NCI-H187 treated with DMSO at 0.1 percent for 48 hours (cell line): Measurements from ENCODE around the gene XRN2.
"Not testable (repeated sequence)": the region's sequence is repeated elsewhere in the genome, so short reads cannot be mapped to it uniquely, and the experiment has no call there.

Experiments
- DNase-seq: peaks from one replicate; lab custom pipeline; 2025; lab: John Stamatoyannopoulos, UW

XRN2 gene

DNA sequence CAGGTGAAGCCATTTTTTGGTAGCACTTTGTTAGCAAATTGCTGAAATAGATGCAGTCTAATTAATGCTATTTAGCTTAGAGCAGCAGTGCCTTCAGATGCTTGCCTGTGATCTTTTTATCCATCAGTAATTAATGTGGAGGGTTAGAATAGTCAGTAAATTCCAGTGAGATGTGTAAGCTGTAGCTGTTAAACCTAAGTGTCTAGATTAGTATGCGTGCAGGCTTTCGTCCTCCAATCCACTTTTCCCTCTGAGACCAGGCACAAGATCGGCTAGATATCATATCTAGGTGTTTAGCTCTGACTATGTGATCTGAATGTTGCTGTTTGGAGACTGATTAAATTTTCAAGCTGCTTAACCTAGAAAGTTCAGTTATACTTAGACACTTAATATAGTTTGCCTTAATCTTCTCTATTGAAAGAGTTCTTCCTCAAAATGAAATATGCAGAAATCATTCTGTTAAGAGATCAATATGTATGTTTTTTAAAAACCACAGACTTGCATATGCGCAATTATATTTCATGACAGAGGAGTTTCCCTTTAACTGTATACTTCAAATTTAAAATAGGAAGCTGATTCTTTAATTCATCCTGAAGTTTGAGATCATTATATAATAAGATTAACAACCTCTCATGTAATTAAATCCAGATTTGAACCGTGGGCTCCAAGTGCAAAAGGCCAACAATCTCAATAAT lies 41.2 kb downstream of the XRN2 start:
- DNase-seq = no peak

DNA sequence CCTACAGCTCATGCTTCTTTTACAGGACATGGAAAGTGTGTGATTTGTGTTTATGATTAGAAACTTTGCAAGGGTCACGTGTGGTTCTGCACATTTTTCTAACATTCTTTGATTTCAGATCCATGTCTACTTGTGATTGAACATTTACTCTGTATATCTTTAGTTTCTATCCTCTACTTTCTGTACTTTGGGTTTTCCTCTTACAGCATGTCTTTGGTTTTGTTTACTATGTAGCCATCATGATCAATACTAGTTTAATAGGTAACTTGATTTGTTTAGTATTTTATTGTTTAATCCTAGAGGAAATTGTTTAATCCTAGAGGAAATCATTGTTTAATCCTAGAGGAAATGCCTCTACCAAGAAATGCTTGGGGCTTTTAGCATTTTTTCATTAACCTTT lies 41.8 kb downstream of the XRN2 start:
- no peak for DNase-seq

DNA sequence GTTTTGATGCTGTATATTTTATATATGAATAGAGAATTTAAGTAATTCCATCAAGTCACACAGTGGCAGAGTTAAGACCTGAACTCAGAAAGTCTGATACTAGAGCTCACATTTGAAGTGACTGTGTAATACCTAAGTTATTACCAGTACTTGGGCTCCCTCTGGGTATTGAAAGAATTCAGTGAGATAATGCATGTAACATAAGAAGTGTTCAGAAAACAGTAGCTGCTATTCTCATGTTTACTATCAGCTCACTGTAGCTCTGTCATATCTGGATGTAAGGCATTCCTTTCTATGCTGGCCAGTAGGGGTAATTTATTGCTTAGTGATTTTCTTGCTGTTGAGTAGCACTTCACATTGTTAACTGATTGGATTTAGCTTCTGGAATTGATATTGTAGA lies 49.6 kb downstream of the XRN2 start:
- no peak for DNase-seq

DNA sequence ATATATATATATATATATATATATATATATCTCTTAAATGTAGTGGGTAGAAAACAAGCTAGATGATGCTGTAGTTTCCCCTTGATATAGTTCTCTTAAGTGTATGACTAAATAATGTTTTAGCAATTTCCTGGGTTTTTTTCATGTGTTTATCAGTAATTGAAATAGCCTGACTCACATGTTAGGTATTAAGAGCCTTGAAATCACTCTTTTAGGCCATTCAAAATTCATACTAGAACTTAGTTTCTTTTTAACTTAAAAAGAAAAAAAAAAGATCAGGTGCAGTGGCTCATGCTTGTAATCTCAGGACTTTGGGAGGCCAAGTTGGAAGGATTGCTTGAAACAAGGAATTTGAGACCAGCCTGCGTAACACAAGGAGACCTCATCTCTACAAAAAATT lies 50.1 kb downstream of the XRN2 start:
- DNase-seq = no peak

DNA sequence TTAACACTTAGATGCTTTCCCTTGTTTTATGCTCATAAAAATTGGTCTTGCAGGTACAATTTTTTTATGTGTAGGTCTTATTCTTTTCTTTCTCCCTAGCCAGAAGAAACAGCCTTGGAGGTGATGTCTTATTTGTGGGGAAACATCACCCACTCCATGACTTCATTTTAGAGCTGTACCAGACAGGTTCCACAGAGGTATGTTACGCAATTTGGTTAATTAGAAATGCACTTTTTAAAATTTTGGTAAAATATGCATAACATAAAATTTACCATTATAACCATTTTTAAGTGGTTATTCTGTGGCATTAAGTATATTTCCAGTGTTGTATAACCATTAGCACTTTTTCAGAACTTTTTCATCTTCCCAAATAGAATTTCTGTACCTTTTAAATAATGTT lies 52.9 kb downstream of the XRN2 start:
- DNase-seq = no peak

DNA sequence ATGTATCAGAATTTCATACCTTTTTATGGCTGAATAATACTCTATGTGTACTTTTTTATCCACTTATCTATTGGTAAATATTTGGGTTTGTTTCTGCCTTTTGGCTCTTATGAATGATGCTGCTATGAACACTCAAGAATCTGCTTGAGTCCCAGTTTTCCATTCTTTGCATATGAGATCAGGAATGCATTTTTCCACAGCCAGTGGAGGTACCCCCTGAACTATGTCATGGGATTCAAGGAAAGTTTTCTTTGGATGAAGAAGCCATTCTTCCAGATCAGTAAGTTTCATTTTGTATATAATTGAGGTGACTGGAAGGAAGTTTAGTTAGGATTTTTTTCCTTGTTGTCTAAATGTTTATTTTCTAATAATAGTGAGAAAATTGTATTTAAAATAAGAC lies 53.3 kb downstream of the XRN2 start:
- no peak for DNase-seq

DNA sequence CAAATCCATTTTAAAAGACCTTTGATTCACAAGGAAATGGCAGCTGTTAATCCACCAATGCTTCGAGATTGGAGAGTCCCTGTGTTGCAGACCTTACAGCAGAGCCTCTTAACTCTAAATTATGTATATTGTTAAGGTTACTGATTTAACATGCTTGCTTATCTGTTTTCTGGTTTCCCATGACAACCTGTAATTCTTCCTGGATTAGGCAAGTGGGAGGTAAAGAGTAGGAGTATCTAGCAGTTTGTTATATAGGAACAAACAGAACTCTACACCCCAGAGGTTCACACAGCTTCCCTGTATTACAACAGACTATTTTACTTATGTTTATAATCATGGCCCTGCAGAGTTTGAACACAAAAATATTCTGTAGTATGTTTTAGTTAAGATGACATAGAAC lies 54.7 kb downstream of the XRN2 start:
- DNase-seq = no peak

DNA sequence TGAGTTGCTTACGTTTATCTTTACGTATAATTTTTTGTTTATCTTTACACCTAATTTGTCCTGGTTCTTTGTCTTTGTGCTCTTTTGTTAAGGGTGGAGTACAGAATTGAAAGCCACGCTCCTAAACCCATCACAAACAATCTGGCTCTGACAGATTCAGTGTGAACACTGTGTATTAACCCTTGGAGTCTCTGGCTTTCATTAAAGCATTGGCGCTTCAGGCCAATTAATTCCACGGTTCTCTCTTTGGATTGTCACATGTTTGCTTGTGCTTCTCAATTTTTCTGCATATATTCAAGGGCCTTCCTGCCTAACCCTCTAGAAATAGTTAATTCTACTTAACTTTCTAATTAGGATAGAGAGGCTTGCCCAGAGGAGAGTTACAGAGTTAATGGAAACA lies 55.6 kb downstream of the XRN2 start:
- no peak for DNase-seq

DNA sequence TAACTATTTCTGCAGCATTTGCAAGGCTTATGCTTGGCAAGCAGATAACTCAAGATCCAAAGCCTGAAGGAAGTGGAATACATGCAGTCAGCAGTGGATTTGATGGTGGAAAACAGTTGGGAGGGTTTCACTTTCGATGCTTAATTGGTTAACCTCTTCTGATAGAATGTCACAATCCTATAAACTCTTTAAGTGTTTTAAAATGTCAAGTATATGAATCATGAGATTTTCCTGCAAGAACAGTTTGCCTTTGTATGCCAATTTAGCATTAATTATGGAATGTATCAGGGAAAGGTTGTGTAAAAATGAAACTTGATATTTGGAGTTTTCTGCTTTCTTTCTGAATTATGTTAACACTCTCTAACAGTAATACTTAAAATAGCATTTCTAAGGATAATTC lies 57.6 kb downstream of the XRN2 start:
- DNase-seq = no peak

DNA sequence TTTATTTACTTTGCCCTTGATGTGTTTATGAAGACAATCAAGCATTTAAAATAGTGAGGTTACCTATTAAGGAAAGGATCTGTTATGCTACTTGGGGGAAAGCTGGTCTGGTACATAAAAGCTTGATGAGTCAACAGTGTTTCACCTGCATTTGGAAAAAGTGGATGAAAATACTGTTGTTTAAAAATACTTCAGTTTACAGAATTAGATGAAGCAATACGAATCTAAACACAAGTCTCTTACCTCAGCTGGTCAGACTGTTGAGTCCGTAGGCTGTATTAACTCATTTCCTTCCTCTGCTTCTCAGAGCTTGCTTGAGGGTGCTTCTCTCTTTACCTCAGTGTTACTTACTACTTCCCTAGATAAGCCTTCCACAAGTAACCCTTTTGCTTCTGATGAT lies 58.1 kb downstream of the XRN2 start:
- DNase-seq = no peak

DNA sequence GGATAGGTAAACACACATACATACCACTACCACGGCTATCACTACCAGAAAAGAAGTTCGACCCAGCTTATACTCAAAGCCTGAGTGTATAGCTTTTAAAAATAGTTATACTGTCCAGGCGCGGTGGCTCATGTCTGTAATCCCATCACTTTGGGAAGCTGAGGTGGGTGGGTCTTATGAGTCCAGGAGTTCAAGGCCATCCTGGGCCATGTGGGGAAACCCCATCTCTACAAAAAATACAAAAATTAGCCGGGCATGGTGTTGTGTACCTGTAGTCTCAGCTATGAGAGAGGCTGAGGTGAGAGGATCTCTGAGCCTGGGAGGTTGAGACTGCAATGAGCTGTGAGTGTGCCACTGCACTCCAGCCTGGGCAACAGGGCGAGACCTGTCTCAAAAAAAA lies 61.3 kb downstream of the XRN2 start:
- no peak for DNase-seq

DNA sequence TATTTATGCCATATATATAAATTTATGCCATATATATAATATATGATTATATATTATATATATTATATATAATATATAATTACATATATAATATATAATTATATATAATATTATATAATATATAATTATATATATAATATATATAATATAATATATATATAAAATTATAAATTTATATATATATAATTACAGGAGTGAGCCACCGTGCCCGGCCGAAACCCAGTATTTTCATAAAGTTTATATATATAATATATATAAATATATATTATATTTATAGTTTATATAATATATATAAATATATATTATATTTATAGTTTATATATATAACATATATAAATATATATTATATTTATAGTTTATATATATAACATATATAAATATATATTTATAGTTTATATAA lies 62.6 kb downstream of the XRN2 start:
- no peak for DNase-seq

DNA sequence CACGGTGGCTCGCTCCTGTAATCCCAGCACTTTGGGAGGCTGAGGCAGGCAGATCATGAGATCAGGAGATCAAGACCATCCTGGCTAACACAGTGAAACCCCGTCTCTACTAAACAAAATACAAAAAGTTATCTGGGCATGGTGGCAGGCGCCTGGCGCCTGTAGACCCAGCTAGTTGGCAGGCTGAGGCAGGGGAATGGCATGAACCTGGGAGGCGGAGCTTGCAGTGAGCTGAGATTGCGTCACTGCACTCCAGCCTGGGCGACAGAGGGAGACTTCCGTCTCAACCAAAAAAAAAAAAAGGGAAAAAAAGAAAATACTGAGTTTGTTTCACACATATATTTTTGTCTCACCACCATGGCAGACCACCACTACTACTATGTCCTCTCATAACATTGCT lies 63.1 kb downstream of the XRN2 start:
- not testable (repeated sequence) for DNase-seq

DNA sequence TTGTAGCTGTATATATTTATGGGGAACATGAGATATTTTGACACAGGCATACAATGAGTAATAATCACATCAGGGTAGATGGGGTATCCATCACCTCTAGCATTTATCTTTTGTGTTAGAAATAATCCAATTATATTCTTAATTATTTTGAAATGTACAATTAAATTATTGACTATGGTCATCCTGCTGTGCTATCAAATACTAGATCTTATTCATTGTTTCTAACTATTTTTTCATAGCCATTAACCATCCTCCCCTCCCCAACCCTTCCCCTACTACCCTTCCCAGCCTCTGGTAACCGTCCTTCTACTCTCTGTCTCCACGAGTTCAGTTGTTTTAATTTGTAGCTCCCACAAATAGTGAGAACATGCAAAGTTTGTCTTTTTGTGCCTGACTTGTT lies 65.7 kb downstream of the XRN2 start:
- DNase-seq = no peak

DNA sequence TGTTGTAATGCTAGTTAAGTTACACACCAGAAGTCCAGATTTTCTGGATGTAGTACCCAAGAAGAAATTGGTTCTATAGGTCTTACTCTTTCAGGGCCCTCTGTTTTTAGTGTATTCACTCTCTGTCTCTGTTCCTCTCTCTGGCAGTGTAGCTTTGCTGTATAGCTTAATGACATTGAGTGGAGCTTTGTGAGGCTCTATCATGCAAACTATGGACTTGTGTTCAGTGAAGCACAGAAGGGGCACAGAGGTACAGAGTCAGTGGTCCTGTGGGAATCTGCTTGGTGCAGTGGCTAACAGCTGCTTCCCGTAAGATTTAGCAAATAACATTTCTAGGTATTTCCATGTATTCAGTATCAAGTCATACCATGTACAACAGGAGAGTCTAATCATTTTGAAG lies 68.1 kb downstream of the XRN2 start:
- DNase-seq = no peak

DNA sequence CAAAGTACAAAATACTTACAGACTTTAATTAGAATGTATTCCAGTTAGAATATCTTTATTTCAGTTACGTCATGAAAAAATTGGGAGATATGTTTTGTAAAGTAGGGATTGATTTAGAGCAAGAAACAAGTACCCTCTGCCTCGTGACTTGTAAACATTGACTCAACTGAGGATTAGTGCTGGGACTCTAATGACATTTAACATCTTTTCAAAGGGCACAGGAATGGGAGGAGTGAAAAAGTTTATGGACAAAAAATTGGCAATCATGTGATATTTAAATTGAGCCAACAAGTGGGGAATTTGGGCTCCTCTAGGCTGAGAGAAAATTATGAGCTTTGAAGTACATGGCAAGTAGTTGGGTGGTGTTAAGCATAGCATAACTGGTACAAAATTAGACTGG lies 68.9 kb downstream of the XRN2 start:
- DNase-seq = no peak

DNA sequence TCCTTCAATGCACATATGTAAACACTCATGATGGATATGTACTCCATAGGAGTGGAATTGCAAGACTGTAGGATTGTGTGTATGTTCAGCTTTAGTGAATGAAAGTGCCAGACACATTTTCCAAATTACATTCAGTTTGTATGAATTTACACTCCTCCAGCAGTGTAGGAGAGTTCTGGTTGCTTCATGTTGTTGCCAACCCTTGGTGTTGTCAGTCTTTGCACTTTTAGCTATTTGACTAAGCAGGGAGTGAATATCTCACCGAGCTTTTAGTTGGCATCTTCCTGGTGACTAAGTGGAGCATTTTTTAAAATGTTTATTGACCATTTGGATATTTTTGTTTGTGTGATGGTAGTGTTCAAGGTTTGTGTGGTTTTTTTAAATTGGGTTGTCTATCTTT lies 70.3 kb downstream of the XRN2 start:
- no peak for DNase-seq

DNA sequence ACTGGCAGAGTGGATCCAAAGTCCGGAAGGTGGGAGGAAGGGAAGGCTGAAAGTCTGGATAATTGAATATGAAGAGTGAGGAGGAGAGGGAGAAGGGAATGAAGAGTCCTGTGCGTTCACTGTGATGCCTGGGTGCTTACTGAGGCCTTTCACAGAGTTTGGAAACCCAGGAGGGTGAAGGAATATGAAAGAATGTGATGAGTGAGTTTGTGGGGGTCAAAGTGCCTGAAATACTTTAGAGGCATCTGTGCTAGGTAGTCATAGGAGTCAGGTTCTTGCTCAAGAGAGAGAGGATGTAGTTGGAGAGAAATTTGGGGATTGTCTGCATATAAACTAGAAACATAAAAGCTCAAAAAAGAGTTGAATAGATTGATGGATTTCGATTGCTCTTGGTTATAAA lies 73.5 kb downstream of the XRN2 start:
- no peak for DNase-seq

DNA sequence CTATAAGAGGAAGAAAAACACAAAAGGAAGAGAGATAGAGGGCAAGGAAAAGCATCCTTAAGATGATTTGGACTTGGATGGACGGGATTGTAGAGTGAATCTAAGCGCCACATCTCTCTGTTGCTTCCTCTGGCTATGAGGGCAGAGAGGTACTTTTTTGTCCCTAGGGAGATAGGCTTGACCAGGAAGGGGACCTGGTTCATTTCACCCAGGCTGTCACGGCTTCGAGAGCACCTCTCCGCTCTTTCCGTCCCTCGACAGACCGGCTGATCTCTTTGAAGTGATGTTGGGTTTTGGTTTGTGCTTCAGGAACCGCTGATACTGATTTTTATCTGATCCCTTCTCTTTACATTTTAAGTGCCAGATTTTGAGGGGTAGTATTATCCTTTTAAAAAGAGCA lies 74.6 kb downstream of the XRN2 start:
- DNase-seq = no peak

DNA sequence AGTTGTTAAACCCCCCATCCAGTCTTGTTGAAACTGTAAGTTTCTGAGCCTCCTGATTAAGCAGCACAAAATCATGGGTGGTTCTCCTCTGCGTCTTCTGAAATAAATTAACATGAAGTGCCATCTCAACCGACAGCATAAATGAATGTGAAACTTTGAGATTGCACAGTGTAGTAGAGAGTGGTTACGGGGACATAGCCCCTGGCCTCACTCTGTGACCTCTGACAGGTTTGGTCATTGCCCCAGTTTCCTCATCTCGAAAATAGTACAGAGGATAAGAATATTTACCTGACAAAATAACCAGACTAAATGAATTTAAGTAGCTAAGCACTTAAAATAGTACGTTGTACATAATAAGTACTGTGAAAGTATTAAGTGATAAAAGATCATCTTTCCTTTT lies 75.1 kb downstream of the XRN2 start:
- no peak for DNase-seq

DNA sequence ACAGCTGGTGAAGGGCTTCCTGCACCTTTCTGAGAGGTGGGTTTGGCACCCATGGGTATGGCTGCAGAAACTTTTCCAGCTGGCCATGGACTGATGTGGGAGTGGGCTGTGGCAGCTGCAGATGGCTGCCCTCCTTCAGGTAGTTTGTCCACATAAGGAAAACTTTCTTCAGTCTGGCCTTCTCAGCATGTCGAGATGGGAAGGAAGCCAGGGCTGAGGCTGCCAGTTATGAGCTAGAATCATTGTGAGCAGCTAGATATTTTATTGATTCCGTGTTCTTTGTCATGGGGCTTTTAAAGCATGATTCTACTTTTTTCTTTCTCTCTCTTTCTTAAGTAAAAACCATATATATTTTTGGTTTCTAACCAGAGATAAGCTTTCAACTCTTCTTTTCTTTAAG lies 77.6 kb downstream of the XRN2 start:
- DNase-seq = no peak

DNA sequence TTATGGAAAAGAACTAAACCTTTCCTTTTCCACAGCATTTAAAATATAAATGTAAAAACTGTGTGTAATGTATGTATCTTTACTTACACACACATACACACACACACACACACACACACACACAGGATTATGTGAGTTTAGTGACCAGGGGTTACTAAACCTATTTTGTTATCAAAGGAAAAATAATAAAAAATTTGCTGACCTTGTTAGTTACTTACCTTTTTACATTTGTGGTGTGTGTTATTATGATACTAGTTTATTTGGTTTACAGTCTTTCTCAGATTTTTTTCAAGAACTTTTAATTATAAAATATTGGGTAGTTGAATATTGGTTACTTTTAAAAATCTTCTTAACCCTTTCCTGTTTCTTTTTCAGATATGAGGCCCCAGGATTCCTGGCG lies 78.5 kb downstream of the XRN2 start:
- no peak for DNase-seq

DNA sequence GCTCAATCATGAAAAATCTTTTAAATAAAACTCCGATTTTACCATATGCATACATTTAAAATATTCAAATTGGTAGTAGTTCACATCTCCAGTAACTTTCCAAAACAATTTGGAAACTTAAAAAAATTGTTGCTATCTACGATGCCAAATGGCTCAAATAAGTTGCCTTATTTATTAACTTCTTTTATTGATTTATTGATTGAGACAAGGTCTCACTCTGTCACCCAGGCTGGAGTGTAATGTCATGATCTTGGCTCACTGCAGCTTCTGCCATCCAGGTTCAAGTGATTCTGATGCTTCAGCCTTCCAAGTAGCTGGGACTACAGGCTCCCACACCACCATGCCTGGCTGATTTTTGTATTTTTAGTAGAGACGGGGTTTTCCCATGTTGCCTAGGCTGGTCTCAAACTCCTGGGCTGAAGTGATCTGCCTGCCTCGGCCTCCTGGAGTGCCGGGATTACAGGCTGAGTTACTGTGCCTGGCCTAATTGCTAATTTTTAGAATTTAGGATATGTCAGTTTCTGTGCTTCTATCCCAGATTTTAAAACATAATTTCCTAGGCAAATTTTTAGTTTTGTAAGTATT lies 81.3 kb downstream of the XRN2 start:
- no peak for DNase-seq

DNA sequence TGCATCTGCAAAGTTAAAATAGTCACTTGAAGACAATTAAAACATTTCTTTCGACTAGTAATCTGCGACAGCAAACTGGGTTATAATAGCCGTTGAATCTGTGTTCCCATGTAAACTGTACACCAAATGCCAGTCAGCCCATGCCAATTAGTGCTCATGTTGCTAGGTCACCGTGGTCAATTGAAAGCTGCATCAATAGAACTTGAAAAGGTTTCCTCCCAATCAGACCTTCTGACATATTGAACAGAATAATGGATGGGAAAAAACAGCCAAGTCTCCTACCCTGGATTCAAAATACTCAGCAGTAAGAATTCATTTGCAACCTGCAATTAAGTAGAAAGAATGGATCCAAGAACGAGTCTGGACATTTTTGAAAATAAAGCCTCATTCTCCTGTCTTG lies 83.0 kb downstream of the XRN2 start:
- no peak for DNase-seq
